NCI-H2196 (cell line): ENCODE data around the gene ISLR2.

Experiments
- DNase-seq: peaks from one replicate; lab custom pipeline; 2025; ENCODE audit not compliant: unreplicated experiment; lab: John Stamatoyannopoulos, UW

Gene ISLR2

GRCh38 chr15:74127954-74128784 lies 2.2 kb upstream of the ISLR2 start:
- no peak for DNase-seq

GRCh38 chr15:74128785-74129585 lies 1.4 kb upstream of the ISLR2 start:
- DNase-seq = no peak

GRCh38 chr15:74129586-74130154 lies 716 bp upstream of the ISLR2 start:
- DNase-seq = no peak

- no peak for DNase-seq
These were observed 652 bp downstream of the ISLR2 start for GRCh38 chr15:74130849-74131627.

GRCh38 chr15:74131628-74132413 lies 1.4 kb downstream of the ISLR2 start:
- no peak for DNase-seq

- no peak for DNase-seq
These were observed 2.6 kb downstream of the ISLR2 start for GRCh38 chr15:74132681-74133651.

GRCh38 chr15:74133694-74134386 lies 3.5 kb downstream of the ISLR2 start:
- no peak for DNase-seq

GRCh38 chr15:74134387-74135027 lies 4.1 kb downstream of the ISLR2 start:
- no peak for DNase-seq

- no peak for DNase-seq
These were observed 4.7 kb downstream of the ISLR2 start for GRCh38 chr15:74135041-74135565.

GRCh38 chr15:74136540-74136813 lies 6.1 kb downstream of the ISLR2 start:
- no peak for DNase-seq

- no peak for DNase-seq
These were observed 6.6 kb downstream of the ISLR2 start for GRCh38 chr15:74136814-74137536.

- no peak for DNase-seq
These were observed 7.1 kb downstream of the ISLR2 start for GRCh38 chr15:74137537-74137894.

GRCh38 chr15:74138642-74139041 lies 8.3 kb downstream of the ISLR2 start:
- DNase-seq = no peak

GRCh38 chr15:74141591-74141990 lies 11.2 kb downstream of the ISLR2 start:
- no peak for DNase-seq

GRCh38 chr15:74144153-74144775 lies 13.9 kb downstream of the ISLR2 start:
- DNase-seq = no peak

- DNase-seq = no peak
These were observed 16.0 kb downstream of the ISLR2 start for GRCh38 chr15:74146277-74146800.

GRCh38 chr15:74147051-74147450 lies 16.7 kb downstream of the ISLR2 start:
- no peak for DNase-seq
